ENCODE data around the gene KCTD5.
"Not testable (repeated sequence)": the region's sequence is repeated elsewhere in the genome, so short reads cannot be mapped to it uniquely, and the experiment has no call there.

GRCh38 chr16:2689422-2689821 is 7.1 kb downstream of the KCTD5 start:
- not testable (repeated sequence) for TF ChIP-seq CTCF (conservative IDR thresholded peaks at IDR 0.05; ENCODE audit: low read length); EZH2phosphoT487 (IDR thresholded peaks at IDR 0.05; ENCODE audit: borderline replicate concordance)

All from Loucy (cell line).